Activated CD8-positive, alpha-beta memory T cell treated with anti-CD3 and anti-CD28 coated beads, Interleukin-2, amount 10 ng/mL, durations not matched to agents 7 days and 5 days (primary cell): Measurements from ENCODE around the gene RPS6KA2. TPM values are rescaled to one million over a fixed set of nuclear protein-coding genes. Genes with fewer than 3 reads are reported as not detected.
"Not testable (repeated sequence)": the region's sequence is repeated elsewhere in the genome, so short reads cannot be mapped to it uniquely, and the experiment has no call there.

ENCODE experiments used
- ATAC-seq: fragments of 150-1000 bp; cut with Tn5 transposase; one replicate; pipeline ENCODE4 v1.10.0; 2021; ENCODE audit warnings: moderate library complexity
- CTCF ChIA-PET: fragments of 350-600 bp; sonication (Branson Sonifier 250); formaldehyde crosslinking; loops from one replicate; lab custom pipeline; 2021; ENCODE audit warnings: antibody characterized with exemption; lab: Charles Lee
- DNase-seq: peaks from one replicate; pipeline ENCODE4 v3.0.0-alpha.2; 2020
- H3K27ac Mint-ChIP-seq: one replicate; pipeline ENCODE4 v1.8.0; 2021; ENCODE audit warnings: mild to moderate bottlenecking, mixed read lengths
- H3K27me3 Mint-ChIP-seq: one replicate; pipeline ENCODE4 v1.8.0; 2021; ENCODE audit warnings: mixed read lengths
- H3K36me3 Mint-ChIP-seq: one replicate; pipeline ENCODE4 v1.8.0; 2021; ENCODE audit warnings: mild to moderate bottlenecking, mixed read lengths
- H3K4me1 Mint-ChIP-seq: one replicate; pipeline ENCODE4 v1.8.0; 2021; ENCODE audit warnings: mixed read lengths
- H3K4me3 Mint-ChIP-seq: one replicate; pipeline ENCODE4 v1.8.0; 2021; ENCODE audit warnings: mild to moderate bottlenecking, moderate library complexity, mixed read lengths
- H3K9me3 Mint-ChIP-seq: one replicate; pipeline ENCODE4 v1.8.0; 2022; ENCODE audit warnings: low read depth, mixed read lengths
- total RNA-seq, 2 experiments: library from RNA; stranded (reverse); gene quantifications; one replicate each; pipeline ENCODE4 v1.2.3, GENCODE V29; 2021

RPS6KA2 gene
- total RNA-seq, 2 experiments from 2014 or later = 4.5 to 5.4 TPM

GRCh38 chr6:166584853-166585429 lies 42.1 kb downstream of the RPS6KA2 start:
- no peak for ATAC-seq
- peaks cover 18% of the 10 kb centered on the region for H3K4me1 Mint-ChIP-seq
- H3K36me3 Mint-ChIP-seq = no peaks in the 10 kb centered on the region
- H3K9me3 Mint-ChIP-seq = no peaks in the 10 kb centered on the region
- no peak overlapping the region for H3K27ac Mint-ChIP-seq
- CTCF ChIA-PET = no interaction called here
- DNase-seq = peak; percentile 3
- H3K27me3 Mint-ChIP-seq = no peaks in the 10 kb centered on the region
- no peak overlapping the region for H3K4me3 Mint-ChIP-seq

GRCh38 chr6:166584155-166584554 lies 42.9 kb downstream of the RPS6KA2 start:
- no peak overlapping the region for H3K27ac Mint-ChIP-seq
- H3K4me1 Mint-ChIP-seq = peaks cover 13% of the 10 kb centered on the region
- ATAC-seq (no peak), DNase-seq (peak; percentile 28)
- no peaks in the 10 kb centered on the region for H3K27me3 Mint-ChIP-seq
- H3K36me3 Mint-ChIP-seq = no peaks in the 10 kb centered on the region
- no peaks in the 10 kb centered on the region for H3K9me3 Mint-ChIP-seq
- no peak overlapping the region for H3K4me3 Mint-ChIP-seq
- CTCF ChIA-PET = no interaction called here

- DNase-seq = peak; percentile 23
- Mint-ChIP-seq H3K27ac (no peak overlapping the region), H3K27me3 (no peaks in the 10 kb centered on the region), H3K4me3 (no peak overlapping the region), H3K9me3 (no peaks in the 10 kb centered on the region), H3K4me1 (peaks cover 5% of the 10 kb centered on the region), H3K36me3 (no peaks in the 10 kb centered on the region)
- no peak for ATAC-seq
- CTCF ChIA-PET = no interaction called here
Measured at GRCh38 chr6:166583230-166583965, 43.7 kb downstream of the RPS6KA2 start.

GRCh38 chr6:166582258-166582657 lies 44.8 kb downstream of the RPS6KA2 start:
- Mint-ChIP-seq H3K36me3 (no peaks in the 10 kb centered on the region), H3K27me3 (no peaks in the 10 kb centered on the region), H3K4me1 (peaks cover under 1% of the 10 kb centered on the region), H3K27ac (no peak overlapping the region), H3K4me3 (no peak overlapping the region), H3K9me3 (no peaks in the 10 kb centered on the region)
- CTCF ChIA-PET = no interaction called here
- no peak for DNase-seq
- ATAC-seq = no peak

- ATAC-seq, H3K27ac Mint-ChIP-seq, H3K4me1 Mint-ChIP-seq, H3K9me3 Mint-ChIP-seq, H3K4me3 Mint-ChIP-seq, H3K27me3 Mint-ChIP-seq, CTCF ChIA-PET, H3K36me3 Mint-ChIP-seq: not testable (repeated sequence)
- peak; percentile 27 for DNase-seq
Measured at GRCh38 chr6:166581801-166582200, 45.2 kb downstream of the RPS6KA2 start.

GRCh38 chr6:166581091-166581511 lies 46.0 kb downstream of the RPS6KA2 start:
- no peaks in the 10 kb centered on the region for H3K4me1 Mint-ChIP-seq
- ATAC-seq = no peak
- DNase-seq = peak; percentile 21
- H3K9me3 Mint-ChIP-seq = peaks cover 3% of the 10 kb centered on the region
- H3K4me3 Mint-ChIP-seq = no peak overlapping the region
- CTCF ChIA-PET = no interaction called here
- no peak overlapping the region for H3K27ac Mint-ChIP-seq
- H3K36me3 Mint-ChIP-seq = peaks cover 1% of the 10 kb centered on the region
- no peaks in the 10 kb centered on the region for H3K27me3 Mint-ChIP-seq

GRCh38 chr6:166580076-166581050 lies 46.7 kb downstream of the RPS6KA2 start:
- H3K36me3 Mint-ChIP-seq = peaks cover 1% of the 10 kb centered on the region
- ATAC-seq = no peak
- H3K4me3 Mint-ChIP-seq = no peak overlapping the region
- H3K27me3 Mint-ChIP-seq = no peaks in the 10 kb centered on the region
- H3K27ac Mint-ChIP-seq = no peak overlapping the region
- DNase-seq = peak; percentile 37
- peaks cover 4% of the 10 kb centered on the region for H3K9me3 Mint-ChIP-seq
- CTCF ChIA-PET = no interaction called here
- no peaks in the 10 kb centered on the region for H3K4me1 Mint-ChIP-seq

- Mint-ChIP-seq H3K36me3 (peaks cover 1% of the 10 kb centered on the region), H3K27ac (no peak overlapping the region), H3K4me3 (no peak overlapping the region), H3K4me1 (no peaks in the 10 kb centered on the region), H3K9me3 (peaks cover 4% of the 10 kb centered on the region), H3K27me3 (no peaks in the 10 kb centered on the region)
- ATAC-seq (no peak), DNase-seq (no peak)
- CTCF ChIA-PET = no interaction called here
Measured at GRCh38 chr6:166579237-166579850, 47.7 kb downstream of the RPS6KA2 start.

- DNase-seq (peak; percentile 29), ATAC-seq (no peak)
- Mint-ChIP-seq H3K27me3 (no peaks in the 10 kb centered on the region), H3K4me3 (no peak overlapping the region), H3K27ac (no peak overlapping the region), H3K9me3 (peaks cover 4% of the 10 kb centered on the region), H3K4me1 (no peaks in the 10 kb centered on the region), H3K36me3 (peaks cover 1% of the 10 kb centered on the region)
- CTCF ChIA-PET = no interaction called here
Measured at GRCh38 chr6:166578536-166579236, 48.4 kb downstream of the RPS6KA2 start.

- no peak for ATAC-seq
- Mint-ChIP-seq H3K27ac (no peak overlapping the region), H3K4me1 (peaks cover 5% of the 10 kb centered on the region)
Measured at GRCh38 chr6:166575205-166575604, 51.8 kb downstream of the RPS6KA2 start.

GRCh38 chr6:166573511-166574216 lies 53.4 kb downstream of the RPS6KA2 start:
- no peak overlapping the region for H3K4me3 Mint-ChIP-seq
- H3K4me1 Mint-ChIP-seq = peaks cover 5% of the 10 kb centered on the region
- H3K27me3 Mint-ChIP-seq = no peaks in the 10 kb centered on the region
- CTCF ChIA-PET = no interaction called here
- no peak overlapping the region for H3K27ac Mint-ChIP-seq
- ATAC-seq (no peak), DNase-seq (peak; percentile 34)
- H3K9me3 Mint-ChIP-seq = peaks cover 4% of the 10 kb centered on the region
- H3K36me3 Mint-ChIP-seq = peaks cover 1% of the 10 kb centered on the region

More at GRCh38 chr6:166575205-166575604, 51.8 kb downstream of the RPS6KA2 start:
- peaks cover 1% of the 10 kb centered on the region for H3K36me3 Mint-ChIP-seq
- H3K9me3 Mint-ChIP-seq = peaks cover 4% of the 10 kb centered on the region
- no peaks in the 10 kb centered on the region for H3K27me3 Mint-ChIP-seq
- CTCF ChIA-PET = no interaction called here
- no peak overlapping the region for H3K4me3 Mint-ChIP-seq
- DNase-seq = no peak
